Stimulated activated CD8-positive, alpha-beta memory T cell treated with anti-CD3 and anti-CD28 coated beads, Interleukin-4, amount 100 ng/mL, for 1 hour (primary cell): Measurements from ENCODE around the gene NOL4L.
A peak's percentile ranks its signal among the peaks of the same experiment; 100 is the strongest.

ENCODE experiments used
- DNase-seq, 2 donors: peaks; one replicate each; pipeline ENCODE4 v3.0.0-alpha.2; 2020; ENCODE audit warnings: low read depth in 2 of 2, low spot score in 1 of 2

NOL4L gene

GRCh38 chr20:32541323-32542258, 43.5 kb downstream of the NOL4L start:
- DNase-seq: no peak

GRCh38 chr20:32539817-32540675, 45.1 kb downstream of the NOL4L start:
- peak; percentile 38 to 51 for DNase-seq

GRCh38 chr20:32539026-32539816, 45.9 kb downstream of the NOL4L start:
- DNase-seq: no peak

DNA sequence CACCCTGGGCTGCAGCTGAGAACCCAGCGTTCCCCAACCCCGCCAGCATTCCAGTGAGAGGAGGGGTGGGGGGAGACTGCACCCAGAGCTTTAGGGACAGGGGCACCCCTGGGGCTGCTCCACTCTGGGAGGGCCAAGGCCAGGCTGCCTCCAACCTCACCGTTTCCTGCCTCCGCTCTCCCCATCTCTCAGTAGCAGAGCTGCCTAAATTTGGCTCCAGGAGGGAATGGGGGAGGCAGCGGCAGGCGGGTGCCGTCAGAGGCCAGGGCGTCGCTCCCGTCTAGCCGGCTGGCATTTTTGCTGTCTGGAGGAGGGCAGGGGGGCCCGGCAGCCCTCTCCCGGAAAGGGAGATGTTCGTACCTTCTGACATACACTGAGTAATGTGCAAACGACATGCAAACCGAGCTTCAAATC, 46.6 kb downstream of the NOL4L start:
- DNase-seq: no peak

GRCh38 chr20:32537657-32538525, 47.2 kb downstream of the NOL4L start:
- no peak for DNase-seq

- DNase-seq: no peak
Measured at GRCh38 chr20:32536851-32537656, 48.1 kb downstream of the NOL4L start.

- peak; percentile 37 to 55 for DNase-seq
Measured at GRCh38 chr20:32535953-32536823, 48.9 kb downstream of the NOL4L start.

GRCh38 chr20:32535316-32535952, 49.7 kb downstream of the NOL4L start:
- DNase-seq: no peak

DNA sequence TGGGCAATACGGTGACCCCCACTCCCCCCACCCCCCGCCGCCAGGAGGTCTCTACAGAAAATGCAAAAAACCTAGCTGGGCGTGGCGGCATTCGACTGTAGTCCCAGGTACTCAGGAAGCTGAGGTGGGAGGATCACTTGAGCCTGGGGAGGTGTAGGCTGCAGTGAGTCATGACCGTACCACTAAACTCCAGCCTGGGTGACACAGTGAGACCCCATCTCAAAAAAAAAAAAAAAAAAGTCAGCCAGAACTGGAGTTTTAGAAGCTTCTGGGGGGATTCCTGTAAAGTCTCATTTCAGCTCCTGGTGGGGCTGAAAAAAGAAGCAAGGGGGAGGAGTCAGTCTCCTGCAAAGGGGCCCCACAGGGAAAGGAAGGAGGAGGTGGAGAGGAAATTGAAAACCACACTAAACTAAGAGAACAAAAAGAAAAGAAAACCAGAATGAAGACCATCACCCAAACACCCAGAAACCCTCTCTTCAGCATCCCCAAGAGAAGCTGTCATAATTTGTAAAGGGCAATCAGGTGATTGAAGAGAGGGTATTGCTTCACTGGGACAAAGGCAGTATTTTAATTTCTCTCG, 50.4 kb downstream of the NOL4L start:
- peak in 1 of 2 donors; percentile 42 for DNase-seq

- no peak for DNase-seq
Measured at GRCh38 chr20:32533732-32534131, 51.4 kb downstream of the NOL4L start.

DNA sequence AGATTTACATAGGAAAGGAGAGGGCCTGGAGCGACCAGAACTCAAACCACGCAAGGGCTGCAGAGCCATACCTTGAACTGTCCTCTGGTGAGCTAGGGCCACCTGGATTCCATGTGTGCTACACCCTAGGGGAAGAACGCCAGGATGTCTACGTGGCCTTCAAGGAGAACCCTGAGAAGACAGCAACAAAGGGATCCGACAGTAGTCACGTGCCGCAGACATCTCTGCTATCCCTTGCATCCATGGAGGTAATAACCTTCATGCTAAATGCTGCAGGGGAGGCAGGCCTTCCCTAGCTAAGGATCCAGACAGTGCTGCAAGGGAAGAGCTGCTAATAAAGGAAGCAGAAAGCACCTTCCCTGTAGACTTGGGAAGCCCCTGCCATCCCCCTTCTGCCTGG, 52.9 kb downstream of the NOL4L start:
- DNase-seq: no peak

DNA sequence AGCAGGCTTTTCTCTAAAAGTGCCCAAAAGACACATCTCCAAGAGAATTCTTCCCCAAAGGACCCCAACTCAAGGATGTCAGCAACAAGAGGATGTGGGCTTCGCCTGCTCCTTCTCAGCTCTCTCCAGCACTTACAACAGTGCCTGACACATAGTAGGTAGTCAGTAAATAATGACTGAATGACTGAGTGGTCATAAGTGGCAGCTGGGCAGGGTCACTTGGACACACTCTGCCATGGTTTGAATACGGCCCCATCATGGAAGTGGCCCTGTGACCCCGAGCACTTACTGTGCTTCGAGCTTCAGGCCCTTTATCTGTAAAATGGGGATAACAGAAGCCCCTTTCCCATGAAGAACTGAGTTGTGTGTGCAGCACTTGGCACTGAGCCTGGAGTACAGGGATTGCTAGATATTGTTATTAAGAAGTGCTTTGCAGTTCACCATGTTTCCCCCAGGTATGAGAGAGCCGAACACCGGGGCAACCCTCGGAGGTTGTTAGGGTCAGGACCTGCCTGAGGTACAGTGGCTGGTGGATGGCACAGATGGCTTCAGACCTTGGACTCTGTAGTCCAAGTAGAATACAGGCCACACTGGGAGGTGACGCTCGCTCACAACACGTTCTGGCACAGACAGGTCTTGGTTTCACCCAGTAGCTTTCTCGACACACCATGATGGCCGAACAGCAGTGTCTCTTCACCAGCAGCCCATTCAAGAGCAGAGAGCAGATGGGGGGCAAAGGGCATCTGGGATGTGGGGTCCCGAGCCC, 56.0 kb downstream of the NOL4L start:
- DNase-seq: no peak

DNA sequence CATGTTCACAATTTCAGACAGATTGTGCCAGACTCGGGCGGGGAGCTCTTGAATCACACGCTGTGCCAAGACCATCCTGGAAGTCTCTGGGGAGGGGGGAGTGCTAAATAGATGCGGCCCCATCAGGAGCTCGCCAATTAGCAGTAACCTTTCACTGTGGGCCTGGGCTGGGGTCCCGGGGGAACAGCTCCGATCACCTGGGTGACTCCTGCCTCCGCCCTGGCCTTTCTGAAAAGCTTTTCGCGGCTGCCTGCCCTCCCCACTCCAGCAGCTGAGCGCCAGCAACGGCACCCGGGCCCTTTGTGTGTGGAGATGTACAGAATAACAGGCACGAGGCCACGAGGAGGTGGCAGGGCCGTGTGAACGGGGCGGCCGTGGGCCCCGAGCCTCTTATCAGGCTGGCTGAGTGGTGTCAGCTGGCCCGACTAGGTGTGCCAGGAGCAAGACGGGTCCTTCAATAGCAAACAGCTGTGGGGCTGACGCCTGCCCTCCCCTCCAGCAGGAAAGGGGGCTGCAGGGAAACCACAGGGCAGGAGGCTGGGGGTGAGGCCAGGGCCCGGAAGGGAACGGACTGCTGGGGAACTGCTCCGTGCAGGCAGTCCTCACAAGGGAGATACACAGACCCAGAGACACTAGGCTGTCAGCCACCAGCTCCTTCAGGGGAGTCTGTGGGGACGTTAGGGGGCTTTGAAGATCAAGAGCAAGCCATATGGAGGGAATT, 56.8 kb downstream of the NOL4L start:
- no peak for DNase-seq

DNA sequence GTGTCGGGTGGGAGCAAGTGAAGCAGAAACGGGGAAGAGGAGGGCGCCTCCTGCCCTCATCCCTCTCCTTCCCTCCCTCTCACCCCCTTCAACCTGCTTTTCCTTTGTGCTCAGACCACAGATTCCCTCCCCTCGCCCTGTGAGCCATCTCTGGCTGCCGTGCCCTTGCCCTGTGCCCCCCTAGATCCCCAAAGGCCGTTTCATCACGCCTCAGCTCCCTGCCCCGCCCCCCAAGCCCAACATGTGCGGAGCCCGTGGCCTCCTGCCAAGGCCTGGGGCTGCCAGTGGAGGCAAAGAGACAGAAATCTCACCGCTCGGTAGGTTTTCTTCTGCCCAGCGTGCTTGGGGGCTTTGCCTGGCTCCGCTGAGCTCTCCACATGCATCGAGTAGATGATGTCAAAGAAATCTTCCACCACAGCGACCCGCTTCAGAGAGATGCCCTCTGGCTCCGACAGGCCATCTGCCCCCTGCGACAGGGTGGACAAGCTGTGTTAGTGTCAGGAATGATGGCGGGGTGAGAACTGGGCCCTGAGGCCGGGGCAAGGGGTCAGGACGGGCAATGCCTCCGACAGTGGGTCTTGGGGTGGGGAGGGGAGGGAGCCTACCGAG, 57.6 kb downstream of the NOL4L start:
- DNase-seq: no peak

- DNase-seq: no peak
Measured at GRCh38 chr20:32527052-32527446, 58.1 kb downstream of the NOL4L start.

DNA sequence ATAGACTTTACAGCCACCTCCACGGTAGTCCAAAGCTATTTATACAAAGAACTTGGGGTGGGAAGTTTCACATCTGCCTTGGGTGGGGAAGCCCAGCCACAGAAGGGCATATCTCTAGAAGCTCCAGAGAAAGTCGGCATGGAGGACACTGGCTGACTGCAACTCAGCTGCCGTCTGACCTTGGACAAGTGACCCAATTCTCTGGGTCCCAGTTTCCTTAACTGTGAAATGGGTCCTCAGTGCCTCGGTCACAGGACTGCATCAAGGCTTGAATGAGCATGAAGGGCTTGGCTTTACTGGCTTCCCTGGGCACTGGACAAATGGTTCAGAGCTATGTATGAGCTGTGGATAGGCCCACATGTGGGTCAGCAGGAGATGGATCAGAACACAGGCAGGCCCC, 58.6 kb downstream of the NOL4L start:
- no peak for DNase-seq
